ENCODE data around the gene UBE2I.

The UBE2I gene

GRCh38 chr16:1367486-1368174 lies 58.2 kb downstream of the UBE2I start:
- no peak for TF ChIP-seq EZH2phosphoT487 (IDR thresholded peaks at IDR 0.05; ENCODE audit: low read depth)
- Histone ChIP-seq H3K9ac (ENCODE audit: low read length) (no peak overlapping the region), H3K4me3 (ENCODE audit: low read length) (no peak overlapping the region)

GRCh38 chr16:1371054-1371978 lies 61.9 kb downstream of the UBE2I start:
- no peak overlapping the region for H3K4me2 ChIP-seq (ENCODE audit: low read length)
- H3K9ac ChIP-seq (ENCODE audit: low read length) = no peak overlapping the region
- no peak overlapping the region for H3K4me3 ChIP-seq (ENCODE audit: low read length)
- H3K79me2 ChIP-seq (ENCODE audit: low read length) = peaks cover 30% of the 10 kb centered on the region
- H3K27ac ChIP-seq (ENCODE audit: low read length) = no peak overlapping the region
- H3K27me3 ChIP-seq (ENCODE audit: low read depth, low read length) = no peaks in the 10 kb centered on the region
- H2AFZ ChIP-seq (ENCODE audit: low read depth, low read length) = no peak overlapping the region
- no peaks in the 10 kb centered on the region for H4K20me1 ChIP-seq (ENCODE audit: insufficient read depth, low read length)
- TF ChIP-seq CTCF (IDR thresholded peaks at IDR 0.05; ENCODE audit: low read depth, low read length) (no peak), EZH2phosphoT487 (IDR thresholded peaks at IDR 0.05; ENCODE audit: low read depth) (no peak)
- no peaks in the 10 kb centered on the region for H3K9me3 ChIP-seq (ENCODE audit: insufficient read depth, low read length)
- H3K36me3 ChIP-seq (replicated peaks; ENCODE audit: low read depth, low read length) = peaks cover 18% of the 10 kb centered on the region
- H3K4me1 ChIP-seq (ENCODE audit: low read length) = no peaks in the 10 kb centered on the region

More at GRCh38 chr16:1367486-1368174, 58.2 kb downstream of the UBE2I start:
- H3K4me1 ChIP-seq (ENCODE audit: low read length) = no peaks in the 10 kb centered on the region
- no peak overlapping the region for H3K4me2 ChIP-seq (ENCODE audit: low read length)
- H4K20me1 ChIP-seq (ENCODE audit: insufficient read depth, low read length) = no peaks in the 10 kb centered on the region
- H3K36me3 ChIP-seq (replicated peaks; ENCODE audit: low read depth, low read length) = peaks cover 29% of the 10 kb centered on the region
- no peak overlapping the region for H3K27ac ChIP-seq (ENCODE audit: low read length)
- no peak overlapping the region for H2AFZ ChIP-seq (ENCODE audit: low read depth, low read length)
- H3K79me2 ChIP-seq (ENCODE audit: low read length) = peaks cover 18% of the 10 kb centered on the region; the same call in 1 of the 2 replicates
- H3K27me3 ChIP-seq (ENCODE audit: low read depth, low read length) = no peaks in the 10 kb centered on the region
- H3K9me3 ChIP-seq (ENCODE audit: insufficient read depth, low read length) = no peaks in the 10 kb centered on the region

- Histone ChIP-seq H3K27me3 (ENCODE audit: low read depth, low read length) (no peaks in the 10 kb centered on the region), H2AFZ (ENCODE audit: low read depth, low read length) (no peak overlapping the region), H3K4me1 (ENCODE audit: low read length) (no peaks in the 10 kb centered on the region), H3K4me3 (ENCODE audit: low read length) (no peak overlapping the region), H3K27ac (ENCODE audit: low read length) (no peak overlapping the region), H4K20me1 (ENCODE audit: insufficient read depth, low read length) (peaks cover 1% of the 10 kb centered on the region; the same call in 1 of the 2 replicates), H3K4me2 (ENCODE audit: low read length) (no peak overlapping the region), H3K9me3 (ENCODE audit: insufficient read depth, low read length) (no peaks in the 10 kb centered on the region), H3K36me3 (replicated peaks; ENCODE audit: low read depth, low read length) (peaks cover 18% of the 10 kb centered on the region), H3K79me2 (ENCODE audit: low read length) (peaks cover 41% of the 10 kb centered on the region), H3K9ac (ENCODE audit: low read length) (no peak overlapping the region)
- TF ChIP-seq EZH2phosphoT487 (IDR thresholded peaks at IDR 0.05; ENCODE audit: low read depth) (no peak), CTCF (IDR thresholded peaks at IDR 0.05; ENCODE audit: low read depth, low read length) (no peak)
Measured at GRCh38 chr16:1372292-1372950, 63.0 kb downstream of the UBE2I start.

GRCh38 chr16:1374418-1375297 lies 65.2 kb downstream of the UBE2I start:
- Histone ChIP-seq H3K36me3 (replicated peaks; ENCODE audit: low read depth, low read length) (peaks cover 22% of the 10 kb centered on the region), H3K79me2 (ENCODE audit: low read length) (peaks cover 61% of the 10 kb centered on the region), H3K9me3 (ENCODE audit: insufficient read depth, low read length) (no peaks in the 10 kb centered on the region), H3K27me3 (ENCODE audit: low read depth, low read length) (no peaks in the 10 kb centered on the region), H3K4me1 (ENCODE audit: low read length) (peaks cover 12% of the 10 kb centered on the region), H2AFZ (ENCODE audit: low read depth, low read length) (no peak overlapping the region), H3K27ac (ENCODE audit: low read length) (no peak overlapping the region), H3K9ac (ENCODE audit: low read length) (no peak overlapping the region), H4K20me1 (ENCODE audit: insufficient read depth, low read length) (peaks cover 15% of the 10 kb centered on the region), H3K4me3 (ENCODE audit: low read length) (no peak overlapping the region), H3K4me2 (ENCODE audit: low read length) (no peak overlapping the region)
- TF ChIP-seq EZH2phosphoT487 (IDR thresholded peaks at IDR 0.05; ENCODE audit: low read depth) (no peak), CTCF (IDR thresholded peaks at IDR 0.05; ENCODE audit: low read depth, low read length) (no peak)
